ENCODE data around the gene USP1.
A peak's percentile ranks its signal among the peaks of the same experiment; 100 is the strongest.

Gene USP1

DNA sequence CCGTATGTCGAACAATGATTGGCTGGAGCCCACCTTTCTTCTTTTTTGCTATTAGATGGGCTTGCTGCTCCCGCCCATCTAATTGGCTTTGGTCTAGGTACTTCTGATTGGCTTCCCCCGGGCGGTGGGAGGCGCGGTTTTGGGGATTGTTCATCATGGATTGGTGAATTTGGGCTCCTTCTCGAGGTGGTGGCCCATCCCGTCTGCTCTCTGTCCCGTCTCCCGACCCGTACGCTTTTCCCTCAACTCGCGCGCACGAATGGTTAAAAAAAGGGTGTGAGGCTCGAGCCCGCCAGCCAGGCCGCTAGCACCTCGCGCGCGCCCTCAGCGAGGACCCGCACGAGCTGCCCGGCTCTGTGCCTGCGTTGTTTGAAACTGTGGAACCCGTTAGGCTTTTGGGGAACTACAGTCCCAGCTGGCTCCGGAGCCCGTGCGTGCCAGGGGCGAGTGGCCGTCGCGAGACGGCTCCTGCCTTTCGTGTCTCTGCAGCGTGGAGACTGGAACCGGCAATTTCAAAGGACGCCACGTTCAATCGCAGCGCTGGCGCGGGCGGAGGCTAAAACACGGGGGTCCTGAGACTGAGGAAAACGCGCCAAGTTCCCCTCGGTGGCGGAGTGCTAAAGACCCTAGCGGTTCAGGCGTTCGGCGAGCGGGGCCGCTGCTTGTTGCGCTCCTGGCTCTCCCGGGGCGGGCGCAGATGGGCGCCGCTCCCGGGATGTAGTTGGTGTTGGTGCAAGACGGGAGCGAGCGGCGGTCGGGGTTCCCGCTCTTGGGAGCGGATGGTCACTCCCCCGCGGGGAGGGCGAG is at the start of gene USP1:
TSS of gene USP1 (plus strand) at position 584 of the 807 bp plus-strand sequence. CDS start 2,819 bp downstream, outside the sequence.
- DNase-seq, result peak; percentile 100

GRCh38 chr1:62389531-62389930 is 47.3 kb upstream of the USP1 start:
- DNase-seq, result no peak

DNA sequence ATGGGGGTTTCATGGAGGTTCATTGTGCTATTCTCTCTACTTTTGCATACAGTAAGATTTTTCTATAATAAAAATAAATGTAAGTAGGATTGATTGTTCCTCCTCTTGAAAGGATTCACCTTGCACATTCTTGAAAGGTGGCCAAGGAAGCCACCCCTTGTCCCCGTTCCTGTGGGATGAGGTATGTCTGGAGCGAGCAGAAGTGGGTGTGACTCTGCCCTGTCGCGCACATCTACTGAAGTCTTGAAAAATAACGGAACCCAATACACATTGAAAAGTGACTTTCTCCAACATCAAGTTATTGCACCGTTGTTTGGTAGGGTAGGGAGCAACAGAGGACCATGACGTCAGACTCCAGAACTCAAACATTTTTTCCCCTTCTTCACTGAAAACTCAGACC is 46.8 kb upstream of the USP1 start:
- DNase-seq, result no peak

DNA sequence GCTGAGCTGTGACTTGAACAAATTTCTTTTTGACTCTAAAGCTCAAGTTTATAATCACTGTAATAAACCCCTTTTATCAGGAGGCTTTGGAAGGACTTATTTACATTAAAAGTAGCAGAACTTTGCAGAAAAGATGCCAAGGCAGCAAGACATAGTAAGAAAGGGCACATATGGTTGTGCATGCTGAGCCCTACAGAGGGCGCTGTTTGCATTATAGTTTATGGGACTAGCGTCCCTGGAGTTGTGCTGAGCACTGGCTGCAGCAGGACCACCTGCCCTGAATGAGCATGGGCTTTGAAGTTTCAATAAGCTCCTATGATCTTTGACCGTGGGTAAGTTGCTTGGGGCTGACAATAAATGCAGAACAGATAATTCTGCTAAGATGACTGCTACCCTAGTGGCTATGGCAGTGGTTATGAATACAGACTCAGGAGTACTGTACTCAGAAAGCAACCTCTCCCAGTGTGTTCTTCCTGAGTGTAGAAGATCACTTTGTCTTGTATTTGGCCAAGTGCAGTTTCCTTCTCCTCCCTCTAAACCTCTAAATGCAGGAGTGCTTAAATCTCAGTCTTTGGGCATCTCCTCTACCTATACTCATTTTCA is 45.4 kb upstream of the USP1 start:
- DNase-seq, result peak; percentile 66

DNA sequence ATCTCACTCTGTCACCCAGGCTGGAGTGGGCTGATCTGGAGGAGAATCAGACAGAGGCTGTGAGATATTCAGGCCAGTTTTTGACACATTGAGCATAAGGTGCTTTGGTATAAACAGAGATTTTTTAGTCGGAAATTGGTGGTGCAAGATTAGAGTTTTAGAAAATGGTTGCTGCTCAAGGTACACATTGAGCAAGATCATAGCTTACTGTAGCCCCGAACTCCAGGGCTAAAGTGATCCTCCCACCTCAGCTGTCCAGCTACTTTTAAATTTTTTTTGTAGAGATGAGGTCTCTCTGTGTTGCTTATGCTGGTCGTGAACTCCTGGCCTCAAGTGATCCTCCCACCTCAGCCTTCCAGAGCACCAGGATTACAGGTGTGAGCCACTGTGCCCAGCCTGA is 43.9 kb upstream of the USP1 start:
- no peak for DNase-seq

DNA sequence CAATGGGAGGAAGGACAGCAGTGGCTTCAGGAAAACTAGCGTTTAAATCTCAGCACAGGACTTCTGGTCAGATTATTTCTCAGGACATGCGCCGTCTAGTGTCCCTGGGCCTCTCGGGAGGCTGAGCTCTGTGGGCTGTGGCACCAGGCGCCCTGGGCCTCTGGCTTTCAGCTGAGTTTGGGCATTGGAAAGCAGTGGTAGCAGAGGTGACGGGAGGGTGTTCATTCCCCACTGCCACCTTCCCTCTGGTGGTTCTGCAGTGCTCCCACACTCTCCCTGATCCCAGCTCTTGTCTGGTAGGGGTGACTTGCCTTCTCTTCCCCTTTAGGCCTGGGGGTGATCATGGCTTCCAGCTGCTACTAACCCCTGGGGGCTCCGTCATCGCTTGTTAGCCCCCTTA is 42.2 kb upstream of the USP1 start:
- DNase-seq, result no peak

DNA sequence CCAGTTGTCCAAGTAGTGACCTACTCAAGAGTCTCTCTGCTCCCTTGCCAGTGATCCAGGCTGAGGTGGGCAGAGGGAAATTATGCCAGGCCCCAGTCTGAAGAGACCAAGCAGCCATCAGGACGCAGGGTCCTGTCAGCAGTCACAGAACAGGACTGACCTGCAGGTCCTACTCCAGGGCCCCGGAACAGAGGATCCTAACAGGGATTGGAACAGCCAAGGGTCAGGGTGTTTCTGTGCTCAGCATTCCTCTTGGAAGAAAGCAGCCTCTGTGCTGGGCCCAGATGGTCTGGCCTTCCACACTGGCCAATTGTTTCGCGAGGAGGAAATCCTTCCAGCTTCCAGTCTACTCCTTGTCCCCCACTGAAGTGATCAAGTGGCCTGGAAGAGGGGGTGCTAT is 41.6 kb upstream of the USP1 start:
- no peak for DNase-seq

DNA sequence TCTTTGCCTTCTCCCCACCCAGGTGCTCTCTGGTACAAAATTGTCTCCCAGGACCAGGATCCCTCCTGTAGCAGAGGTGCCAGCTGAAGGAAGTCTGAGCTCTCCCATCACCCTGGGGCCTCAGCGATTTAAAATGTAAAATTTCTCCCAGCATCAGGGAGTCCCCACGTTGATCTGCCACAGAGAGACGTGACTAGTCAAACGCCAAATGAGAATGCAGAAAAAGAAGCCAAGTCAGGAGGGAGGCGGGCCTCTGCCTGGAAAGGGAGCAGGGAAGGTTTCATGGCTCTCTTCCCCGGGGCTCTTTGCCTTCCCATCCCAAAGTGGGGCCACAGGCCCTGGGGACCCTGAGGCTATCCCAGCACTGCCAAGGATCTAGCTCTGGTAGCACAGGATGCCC is 40.0 kb upstream of the USP1 start:
- DNase-seq, result no peak

DNA sequence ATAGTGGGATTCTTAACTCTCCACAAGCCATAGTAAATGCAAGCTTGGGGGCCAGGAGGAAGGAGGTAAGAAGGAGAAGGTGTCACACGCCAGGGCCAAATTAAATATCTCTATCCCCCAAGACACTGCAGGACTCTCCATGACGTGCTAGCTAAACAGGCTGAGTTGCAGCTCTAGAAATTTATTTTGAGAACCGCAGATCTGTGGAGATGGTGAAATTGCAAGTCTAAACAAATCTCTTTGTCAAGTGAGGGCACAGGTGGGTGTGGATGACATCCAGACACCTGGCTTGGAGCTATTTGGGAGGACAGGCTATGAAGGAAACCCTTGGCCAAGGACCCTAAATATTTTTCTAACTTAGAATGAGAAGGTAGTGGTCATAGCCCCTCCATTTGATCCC is 39.5 kb upstream of the USP1 start:
- no peak for DNase-seq

GRCh38 chr1:62398377-62398776 is 38.5 kb upstream of the USP1 start:
- no peak for DNase-seq

GRCh38 chr1:62401034-62401760 is 35.7 kb upstream of the USP1 start:
- DNase-seq, result no peak

- DNase-seq, result no peak
Observed at GRCh38 chr1:62405247-62405646, 31.6 kb upstream of the USP1 start.

GRCh38 chr1:62406576-62406975 is 30.3 kb upstream of the USP1 start:
- no peak for DNase-seq

GRCh38 chr1:62407398-62408009 is 29.3 kb upstream of the USP1 start:
- peak; percentile 84 for DNase-seq

DNA sequence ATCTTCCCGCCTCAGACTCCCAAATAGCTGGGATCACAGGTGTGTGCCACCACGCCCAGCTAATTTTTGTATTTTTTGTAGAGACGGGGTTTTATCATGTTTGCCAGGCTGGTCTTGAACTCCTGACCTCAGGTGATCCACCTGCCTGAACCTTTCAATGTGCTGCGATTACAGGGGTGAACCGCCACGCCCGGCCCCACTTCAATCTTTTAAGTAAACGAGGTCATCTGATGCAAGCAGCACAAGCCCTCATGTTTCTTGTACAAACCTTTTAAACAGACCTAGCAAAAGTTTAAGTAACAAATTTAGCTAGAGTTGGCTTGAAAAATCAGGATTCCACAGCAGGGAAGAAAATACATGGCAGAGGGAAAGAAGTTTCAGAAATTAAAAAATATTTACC is 21.2 kb upstream of the USP1 start:
- no peak for DNase-seq

GRCh38 chr1:62417351-62417999 is 19.4 kb upstream of the USP1 start:
- DNase-seq, result no peak

DNA sequence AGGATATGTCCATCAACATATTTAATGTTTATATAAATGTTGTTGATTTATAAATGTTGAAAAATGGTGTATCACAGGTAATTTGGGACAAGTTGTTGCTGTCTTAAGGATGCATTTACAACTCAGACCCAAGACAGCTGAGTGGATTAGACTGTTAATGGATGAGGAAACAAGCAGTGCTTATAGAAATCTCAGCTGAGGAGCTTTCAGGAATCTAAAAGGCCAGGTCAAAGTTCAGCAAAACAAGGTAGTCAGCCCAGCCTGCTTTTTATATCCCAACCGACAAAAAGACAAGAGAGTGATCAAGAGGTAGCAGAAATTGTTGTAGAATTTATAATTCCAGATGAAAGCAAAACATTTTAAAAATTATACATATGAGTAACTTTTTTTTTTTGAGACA is 16.6 kb upstream of the USP1 start:
- DNase-seq, result no peak

GRCh38 chr1:62423580-62424242 is 13.1 kb upstream of the USP1 start:
- no peak for DNase-seq

- DNase-seq, result peak; percentile 72
Observed at GRCh38 chr1:62424411-62424810, 12.4 kb upstream of the USP1 start.

GRCh38 chr1:62425041-62425440 is 11.8 kb upstream of the USP1 start:
- peak; percentile 34 for DNase-seq

DNA sequence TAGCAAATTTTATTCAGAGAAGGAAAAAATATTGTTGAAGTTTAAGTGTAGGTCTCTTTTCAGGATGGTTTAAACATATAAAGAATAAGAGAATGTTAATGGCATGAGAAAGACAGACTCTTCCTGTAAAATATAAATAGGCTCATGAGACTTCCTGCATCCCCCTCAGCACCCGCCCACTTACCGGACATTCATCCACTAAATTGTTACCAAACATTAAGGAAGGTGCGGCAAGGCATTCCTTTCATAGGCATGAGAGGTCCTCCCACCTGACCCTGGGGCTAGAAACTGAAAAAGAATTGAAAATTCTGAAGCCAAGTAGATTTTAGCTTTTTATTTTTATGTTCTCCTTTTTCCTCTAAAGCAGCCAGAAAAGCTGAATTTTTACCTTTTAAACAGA is 10.6 kb upstream of the USP1 start:
- no peak for DNase-seq

DNA sequence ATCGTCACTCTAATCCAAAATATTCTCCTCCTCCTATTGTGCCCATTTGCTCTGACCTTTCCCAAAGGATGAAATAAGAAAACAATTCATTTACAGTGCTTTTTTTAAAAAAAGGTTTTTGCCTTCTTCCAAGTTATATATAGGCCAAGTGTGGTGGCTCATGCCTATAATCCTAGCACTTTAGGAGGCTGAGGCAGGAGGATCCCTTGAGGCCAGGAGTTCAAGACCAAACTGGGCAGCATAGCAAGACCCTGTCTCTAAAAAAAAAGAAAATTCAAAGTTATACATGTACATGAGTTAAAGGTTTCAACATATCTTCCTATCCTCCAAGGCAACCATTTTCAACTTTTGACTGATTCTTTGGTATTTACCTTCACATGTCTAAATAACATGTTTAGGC is 10.1 kb upstream of the USP1 start:
- DNase-seq, result no peak

- no peak for DNase-seq
Observed at GRCh38 chr1:62428351-62428750, 8.5 kb upstream of the USP1 start.

All from hematopoietic multipotent progenitor cell treated with erythropoietin and hydrocortisone succinate and interleukin-3 and kit ligand, for 6 days (in vitro differentiated cells).